Thyroid gland (tissue), 4 donors: ENCODE data around the gene PMP22.

Source experiments
- CTCF ChIP-seq, 6 experiments: fragments of 200-600 bp in 3 of 6; fragments of 450-650 bp in 3 of 6; sonication (generic) in 3 of 6; IDR thresholded peaks; one replicate each; pipeline ENCODE4 v1.5.1; 2016 to 2019; ENCODE audit warnings: antibody characterized with exemption in 6 of 6, mild to moderate bottlenecking in 2 of 6, inconsistent platforms in 1 of 6, moderate library complexity in 1 of 6
- POLR2A ChIP-seq, 2 donors: fragments of 450-650 bp; IDR thresholded peaks; one replicate each; pipeline ENCODE4 v1.6.1; 2017; ENCODE audit warnings: antibody characterized with exemption in 2 of 2, mild to moderate bottlenecking in 2 of 2, moderate library complexity in 1 of 2

GRCh38 chr17:15245054-15245453 lies 20.1 kb downstream of the PMP22 start:
- TF ChIP-seq CTCF (IDR thresholded peaks at IDR 0.05) (no peak), POLR2A (IDR thresholded peaks at IDR 0.05) (no peak)
